MM.1S (cell line): ENCODE results near the gene C1orf210.

ENCODE experiments used
- DNase-seq: peaks from one replicate; pipeline ENCODE4 v3.0.0-alpha.2; 2015
- H2AFZ ChIP-seq: fragments of 300-600 bp; sonication (generic); 2 replicates; pipeline ENCODE4 v1.6.0; 2016; ENCODE audit warnings: antibody characterized with exemption, low read length
- H3F3A ChIP-seq: fragments of 300-600 bp; sonication (generic); 2 replicates; pipeline ENCODE4 v1.6.1; 2016; ENCODE audit warnings: mild to moderate bottlenecking, antibody characterized with exemption, low read length, moderate library complexity, mixed read lengths; ENCODE audit not compliant: insufficient read depth
- H3K27ac ChIP-seq: fragments of 300-600 bp; sonication (generic); 2 replicates; pipeline ENCODE4 v1.5.1; 2016; ENCODE audit warnings: mild to moderate bottlenecking, low read length
- H3K27me3 ChIP-seq: fragments of 300-600 bp; sonication (generic); replicated peaks from 2 replicates; pipeline ENCODE4 v1.6.0; 2016; ENCODE audit warnings: low read length; ENCODE audit not compliant: insufficient read depth
- H3K36me3 ChIP-seq: fragments of 300-600 bp; sonication (generic); replicated peaks from 2 replicates; pipeline ENCODE4 v1.6.1; 2016; ENCODE audit warnings: mild to moderate bottlenecking, low read length, mixed read lengths; ENCODE audit not compliant: insufficient read depth
- H3K4me1 ChIP-seq: fragments of 300-600 bp; sonication (generic); 2 replicates; pipeline ENCODE4 v1.6.1; 2016; ENCODE audit warnings: low read length, mixed read lengths
- H3K4me2 ChIP-seq: fragments of 300-600 bp; sonication (generic); 2 replicates; pipeline ENCODE4 v1.6.0; 2016; ENCODE audit warnings: low read depth, low read length
- H3K4me3 ChIP-seq: fragments of 300-600 bp; sonication (generic); 2 replicates; pipeline ENCODE4 v1.5.1; 2016; ENCODE audit warnings: low read length, mixed read lengths
- H3K79me2 ChIP-seq: fragments of 300-600 bp; sonication (generic); 2 replicates; pipeline ENCODE4 v1.6.1; 2016; ENCODE audit warnings: mixed run types, low read length, mixed read lengths
- H3K9ac ChIP-seq: fragments of 300-600 bp; sonication (generic); 2 replicates; pipeline ENCODE4 v1.6.1; 2016; ENCODE audit warnings: low read length, mixed read lengths
- H3K9me2 ChIP-seq: fragments of 300-600 bp; sonication (generic); replicated peaks from 2 replicates; pipeline ENCODE4 v1.6.1; 2016; ENCODE audit warnings: mild to moderate bottlenecking, low read length, mixed read lengths; ENCODE audit not compliant: insufficient read depth
- H3K9me3 ChIP-seq: fragments of 300-600 bp; sonication (generic); replicated peaks from 2 replicates; pipeline ENCODE4 v1.6.1; 2016; ENCODE audit warnings: mild to moderate bottlenecking, low read length, mixed read lengths; ENCODE audit not compliant: insufficient read depth
- H4K20me1 ChIP-seq: fragments of 300-600 bp; sonication (generic); 2 replicates; pipeline ENCODE4 v1.6.1; 2016; ENCODE audit warnings: mild to moderate bottlenecking, low read length, moderate library complexity, mixed read lengths; ENCODE audit not compliant: insufficient read depth
- CTCF ChIP-seq: fragments of 300-600 bp; sonication (generic); IDR thresholded peaks from 2 replicates; pipeline ENCODE4 v1.5.1; 2016; ENCODE audit warnings: antibody characterized with exemption, low read length, mixed read lengths
- EZH2 ChIP-seq: fragments of 300-600 bp; sonication (generic); optimal IDR thresholded peaks from 2 replicates; pipeline ENCODE3; 2017; ENCODE audit warnings: low read depth, mild to moderate bottlenecking, antibody characterized with exemption, low read length, mixed read lengths
- EZH2phosphoT487 ChIP-seq: fragments of 300-600 bp; sonication (generic); IDR thresholded peaks from 2 replicates; pipeline ENCODE4 v1.6.1; 2018; ENCODE audit warnings: antibody characterized with exemption, low read length

C1orf210 gene

DNA sequence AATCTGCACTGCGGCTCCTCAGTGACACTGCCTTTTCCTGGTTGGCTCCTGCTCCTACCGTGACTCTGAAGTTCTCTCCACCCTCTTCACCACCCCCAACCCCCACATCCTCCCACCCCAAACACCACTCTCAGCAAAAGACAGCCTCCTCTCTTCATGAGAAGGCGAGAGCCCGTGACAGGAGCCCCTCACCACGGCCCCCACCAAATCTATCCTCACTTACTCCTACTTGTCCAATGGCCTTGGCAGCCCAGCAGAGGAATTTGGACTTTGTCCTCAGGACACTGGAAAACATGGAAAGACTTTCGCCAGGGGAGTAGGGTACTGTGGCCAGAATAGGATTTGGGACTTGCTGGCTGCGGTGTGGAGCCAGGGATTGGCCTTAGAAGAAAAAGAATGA, 8.7 kb downstream of the C1orf210 start:
- Histone ChIP-seq H3K36me3 (no peaks in the 10 kb centered on the region), H3K9me3 (no peaks in the 10 kb centered on the region), H3K9ac (no peak overlapping the region), H3F3A (no peaks in the 10 kb centered on the region), H4K20me1 (no peaks in the 10 kb centered on the region), H2AFZ (no peak overlapping the region), H3K4me3 (no peak overlapping the region), H3K27ac (no peak overlapping the region), H3K4me1 (0 out of 2 replicates have a peak, but pooled peaks cover 5% of the 10 kb centered on the region), H3K9me2 (no peaks in the 10 kb centered on the region), H3K79me2 (no peaks in the 10 kb centered on the region), H3K27me3 (no peaks in the 10 kb centered on the region), H3K4me2 (no peak overlapping the region)
- TF ChIP-seq CTCF, result no peak
- TF ChIP-seq EZH2, result no peak
- TF ChIP-seq EZH2phosphoT487, result no peak
- DNase-seq, result no peak

DNA sequence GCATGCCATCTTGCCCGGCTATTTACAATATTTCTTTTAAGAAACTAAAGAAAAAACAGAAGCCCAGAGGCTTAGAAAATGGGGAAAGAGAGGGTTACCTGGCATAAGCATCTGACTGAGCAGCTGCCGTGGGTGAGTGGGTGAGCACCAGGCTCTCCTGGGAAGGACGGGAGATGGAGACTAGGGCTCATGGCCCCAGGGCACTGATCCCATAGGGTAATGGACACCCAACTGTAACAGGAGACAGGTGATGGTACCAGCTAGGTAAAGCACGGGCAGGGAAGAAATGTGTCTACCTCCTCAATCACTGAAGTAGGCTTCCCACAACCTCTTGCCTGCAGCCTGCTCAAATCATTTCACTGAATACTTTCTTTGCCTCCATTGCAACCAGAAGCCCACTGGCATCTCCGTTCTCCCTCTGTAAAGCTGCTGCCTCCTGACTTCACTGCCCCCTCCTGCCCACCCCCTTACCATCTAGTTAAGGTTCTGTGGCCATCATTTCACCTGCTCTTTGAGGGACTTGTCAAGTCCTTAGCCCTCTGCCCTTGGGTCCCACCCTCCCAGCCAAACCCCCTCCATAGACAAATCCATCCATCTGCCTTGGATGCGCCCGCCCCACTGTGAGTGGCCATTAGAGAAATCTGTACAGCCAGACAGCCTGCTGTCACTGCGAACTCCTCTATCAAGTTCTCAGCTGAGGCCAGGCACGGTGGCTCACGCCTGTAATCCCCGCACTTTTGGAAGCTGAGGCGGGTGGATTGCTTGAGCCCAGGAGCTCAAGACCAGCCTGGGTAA, 9.4 kb downstream of the C1orf210 start:
- no peak for DNase-seq
- Histone ChIP-seq H3K36me3 (no peaks in the 10 kb centered on the region), H3K4me3 (no peak overlapping the region), H4K20me1 (no peaks in the 10 kb centered on the region), H3K9me2 (no peaks in the 10 kb centered on the region), H3K9me3 (no peaks in the 10 kb centered on the region), H3K27ac (no peak overlapping the region), H3K27me3 (no peaks in the 10 kb centered on the region), H3F3A (no peaks in the 10 kb centered on the region), H3K79me2 (no peaks in the 10 kb centered on the region), H3K4me1 (0 out of 2 replicates have a peak, but pooled peaks cover 5% of the 10 kb centered on the region), H2AFZ (no peak overlapping the region), H3K9ac (no peak overlapping the region), H3K4me2 (no peak overlapping the region)
- no peak for TF ChIP-seq EZH2phosphoT487
- no peak for TF ChIP-seq CTCF
- no peak for TF ChIP-seq EZH2

GRCh38 chr1:43274804-43275180, 10.6 kb downstream of the C1orf210 start:
- Histone ChIP-seq H2AFZ (peak overlapping the region; percentile 51), H3K9me2 (no peaks in the 10 kb centered on the region), H3K4me3 (no peak overlapping the region), H3K9ac (no peak overlapping the region), H3K9me3 (no peaks in the 10 kb centered on the region), H3K79me2 (no peaks in the 10 kb centered on the region), H4K20me1 (no peaks in the 10 kb centered on the region), H3K27ac (no peak overlapping the region), H3K4me2 (0 out of 2 replicates have a peak overlapping the region, but pooled peaks have one; percentile 28), H3F3A (no peaks in the 10 kb centered on the region), H3K27me3 (no peaks in the 10 kb centered on the region), H3K4me1 (0 out of 2 replicates have a peak, but pooled peaks cover 5% of the 10 kb centered on the region), H3K36me3 (no peaks in the 10 kb centered on the region)
- TF ChIP-seq EZH2phosphoT487, result no peak
- TF ChIP-seq CTCF, result no peak
- TF ChIP-seq EZH2, result no peak
- no peak for DNase-seq
